OCI-LY7 (cell line): Measurements from ENCODE around the gene CDC40. TPM values are rescaled to one million over a fixed set of nuclear protein-coding genes. Genes with fewer than 3 reads are reported as not detected.

Experiments
- BruUV-seq: library from RNA; stranded (reverse); fragments of 400-500 nt; replicated peaks from 2 replicates; lab custom pipeline; 2021; lab: Mats Ljungman, UMichigan
- CTCF ChIA-PET: fragments of 300-600 bp; sonication (Branson Sonifier 250); formaldehyde crosslinking; loops from one replicate; lab custom pipeline; 2022; ENCODE audit warnings: antibody characterized with exemption; ENCODE audit not compliant: unreplicated experiment; lab: Charles Lee
- POLR2A ChIA-PET: fragments of 300-600 bp; sonication (Branson Sonifier 250); formaldehyde crosslinking; loops from one replicate; lab custom pipeline; 2022; ENCODE audit warnings: antibody characterized with exemption; lab: Charles Lee
- DNase-seq: peaks from one replicate; pipeline ENCODE4 v3.0.0-alpha.2; 2015; ENCODE audit warnings: low spot score
- H2AFZ ChIP-seq: fragments of 200-600 bp; sonication (generic), shearing (Covaris generic); 2 replicates; pipeline ENCODE4 v1.6.1; 2014; ENCODE audit warnings: mild to moderate bottlenecking, antibody characterized with exemption, low read length, moderate library complexity
- H3K27ac ChIP-seq: fragments of 200-600 bp; sonication (generic); 2 replicates; pipeline ENCODE4 v1.5.1; 2014; ENCODE audit warnings: mixed run types, low read depth, mild to moderate bottlenecking, moderate library complexity, low read length, inconsistent platforms; ENCODE audit not compliant: poor library complexity, severe bottlenecking
- H3K36me3 ChIP-seq: fragments of 200-600 bp; sonication (generic); 2 replicates; pipeline ENCODE4 v1.6.1; 2014; ENCODE audit warnings: mild to moderate bottlenecking, antibody characterized with exemption, low read length, moderate library complexity, mixed read lengths; ENCODE audit not compliant: insufficient read depth
- H3K4me1 ChIP-seq: fragments of 200-600 bp; sonication (generic); 2 replicates; pipeline ENCODE4 v1.5.1; 2014; ENCODE audit warnings: mild to moderate bottlenecking, low read length; ENCODE audit not compliant: insufficient read depth, poor library complexity, severe bottlenecking
- H3K4me2 ChIP-seq: fragments of 200-600 bp; sonication (generic); 2 replicates; pipeline ENCODE4 v1.6.1; 2014; ENCODE audit warnings: mild to moderate bottlenecking, low read length
- H3K4me3 ChIP-seq: fragments of 200-600 bp; sonication (generic); 2 replicates; pipeline ENCODE4 v1.5.1; 2014; ENCODE audit warnings: mild to moderate bottlenecking, low read depth, low read length; ENCODE audit not compliant: poor library complexity, severe bottlenecking
- H3K79me2 ChIP-seq: fragments of 200-600 bp; sonication (generic); 2 replicates; pipeline ENCODE4 v1.6.1; 2016; ENCODE audit warnings: low read depth, mild to moderate bottlenecking, low read length, moderate library complexity, mixed read lengths; ENCODE audit not compliant: insufficient read depth
- H3K9me2 ChIP-seq: fragments of 200-600 bp; sonication (generic); 2 replicates; pipeline ENCODE4 v1.6.1; 2016; ENCODE audit warnings: mild to moderate bottlenecking, low read length, mixed read lengths; ENCODE audit not compliant: insufficient read depth
- H3K9me3 ChIP-seq: fragments of 200-600 bp; sonication (generic); 2 replicates; pipeline ENCODE4 v1.6.1; 2014; ENCODE audit warnings: mild to moderate bottlenecking, mixed run types, low read length, mixed read lengths
- H4K20me1 ChIP-seq: fragments of 200-600 bp; sonication (generic); 2 replicates; pipeline ENCODE4 v1.6.1; 2014; ENCODE audit warnings: mild to moderate bottlenecking, antibody characterized with exemption, low read length, moderate library complexity, mixed read lengths; ENCODE audit not compliant: insufficient read depth
- EZH2phosphoT487 ChIP-seq: fragments of 200-600 bp; sonication (generic); IDR thresholded peaks from 2 replicates; pipeline ENCODE4 v1.6.1; 2018; ENCODE audit warnings: low read depth, borderline replicate concordance, mild to moderate bottlenecking, mixed run types, antibody characterized with exemption, low read length, moderate library complexity, mixed read lengths
- intact Hi-C: fragments of 100-400 bp; cut with micrococcal nuclease; formaldehyde crosslinking; loops from one replicate; pipeline ENCODE4 v1.10.0; 2022; ENCODE audit not compliant: unreplicated experiment
- total RNA-seq, 2 experiments: library from RNA; depleted of rRNA in 1 of 2; stranded (reverse); fragments of >200 nt in 1 of 2; shearing (Covaris generic) in 1 of 2; gene quantifications; 2 replicates each; pipeline ENCODE4 v1.2.3, GENCODE V29; 2014 to 2022
- TF ChIP-seq, protein P1 (sequence below): fragments of 200-600 bp; sonication (generic); conservative IDR thresholded peaks from 2 replicates; pipeline ENCODE4 v1.5.1; 2014; ENCODE audit warnings: mild to moderate bottlenecking, antibody characterized with exemption, low read length, moderate library complexity, mixed read lengths

Gene CDC40
- total RNA-seq, 2 experiments from 2014 or later, result 19.2 to 35.5 TPM

DNA sequence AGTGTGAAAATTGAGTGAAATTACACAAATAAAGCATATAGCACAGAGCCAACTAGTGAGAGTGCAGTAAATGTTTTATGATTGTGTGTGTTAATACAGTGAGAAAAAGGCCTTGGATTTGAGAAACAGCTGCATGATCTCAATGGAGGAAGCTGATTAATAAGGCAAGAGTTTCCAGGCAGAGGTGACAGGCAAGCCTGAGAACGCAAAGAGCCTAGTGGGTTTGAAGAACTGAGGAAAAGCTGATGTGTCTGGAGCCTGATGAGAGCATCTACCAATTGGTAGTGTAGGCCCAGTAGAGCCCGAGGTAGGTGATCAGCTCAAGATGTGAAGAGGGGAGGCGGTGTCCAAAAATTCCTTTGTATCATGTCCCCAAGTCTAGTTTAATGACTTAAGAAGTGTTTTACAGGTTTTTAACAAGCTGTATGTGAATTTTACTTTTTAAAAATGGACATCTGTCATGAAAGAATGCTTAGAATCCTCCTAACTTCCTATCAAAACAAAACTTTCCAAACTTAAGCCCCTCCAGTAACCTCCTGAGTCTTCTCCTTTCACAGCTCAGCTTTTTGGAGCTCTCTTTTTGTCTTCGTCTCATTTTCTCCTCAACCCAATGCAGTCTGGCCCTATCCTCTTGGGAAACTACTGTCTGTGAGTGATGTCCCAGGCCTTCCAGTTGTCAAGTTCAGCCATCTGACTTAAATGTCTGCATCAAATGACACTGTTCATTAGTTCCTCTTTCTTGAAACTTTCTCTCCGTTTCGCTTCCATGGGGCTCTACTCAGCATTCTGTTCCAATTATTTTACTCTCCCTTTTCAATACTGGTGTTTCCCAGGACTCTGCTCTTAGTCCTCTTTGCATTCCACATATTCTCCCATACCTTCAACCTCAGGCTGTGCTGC lies 1.2 kb downstream of the CDC40 start:
- Histone ChIP-seq H3K27ac (peak overlapping the region; percentile 74), H3K4me2 (peak overlapping the region; percentile 95), H3K9me2 (no peaks in the 10 kb centered on the region), H3K79me2 (peaks cover 87% of the 10 kb centered on the region), H3K4me1 (peaks cover 56% of the 10 kb centered on the region), H3K4me3 (peak overlapping the region; percentile 83), H3K9me3 (no peaks in the 10 kb centered on the region), H2AFZ (no peak overlapping the region), H3K36me3 (peaks cover 30% of the 10 kb centered on the region; the same call in 1 of the 2 replicates), H4K20me1 (peaks cover 21% of the 10 kb centered on the region; the same call in 1 of the 2 replicates)
- intact Hi-C loops, result loop anchor here (2.0 to 10.0 kb wide), 2 partner anchors 53 to 693 kb away; partner anchors contain the start of gene AMD1
- no peak for TF ChIP-seq EZH2phosphoT487
- TF ChIP-seq, protein P1, sequence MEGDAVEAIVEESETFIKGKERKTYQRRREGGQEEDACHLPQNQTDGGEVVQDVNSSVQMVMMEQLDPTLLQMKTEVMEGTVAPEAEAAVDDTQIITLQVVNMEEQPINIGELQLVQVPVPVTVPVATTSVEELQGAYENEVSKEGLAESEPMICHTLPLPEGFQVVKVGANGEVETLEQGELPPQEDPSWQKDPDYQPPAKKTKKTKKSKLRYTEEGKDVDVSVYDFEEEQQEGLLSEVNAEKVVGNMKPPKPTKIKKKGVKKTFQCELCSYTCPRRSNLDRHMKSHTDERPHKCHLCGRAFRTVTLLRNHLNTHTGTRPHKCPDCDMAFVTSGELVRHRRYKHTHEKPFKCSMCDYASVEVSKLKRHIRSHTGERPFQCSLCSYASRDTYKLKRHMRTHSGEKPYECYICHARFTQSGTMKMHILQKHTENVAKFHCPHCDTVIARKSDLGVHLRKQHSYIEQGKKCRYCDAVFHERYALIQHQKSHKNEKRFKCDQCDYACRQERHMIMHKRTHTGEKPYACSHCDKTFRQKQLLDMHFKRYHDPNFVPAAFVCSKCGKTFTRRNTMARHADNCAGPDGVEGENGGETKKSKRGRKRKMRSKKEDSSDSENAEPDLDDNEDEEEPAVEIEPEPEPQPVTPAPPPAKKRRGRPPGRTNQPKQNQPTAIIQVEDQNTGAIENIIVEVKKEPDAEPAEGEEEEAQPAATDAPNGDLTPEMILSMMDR, result no peak
- POLR2A ChIA-PET, result interaction anchor here (0.6 to 5.5 kb wide), 8 partner anchors 16 to 157 kb away, joined by 3 to 55 read pairs (median 4); no protein-coding TSS in a partner anchor
- peak; percentile 58 for DNase-seq
- CTCF ChIA-PET, result interaction anchor here (3.1 kb wide), 1 partner anchor 25 kb away, joined by 20 read pairs; no protein-coding TSS in a partner anchor
- BruUV-seq, result no TSS peak

GRCh38 chr6:110183292-110183885 lies 3.2 kb downstream of the CDC40 start:
- peaks cover 87% of the 10 kb centered on the region for H3K79me2 ChIP-seq
- no peak overlapping the region for H3K27ac ChIP-seq
- H3K9me3 ChIP-seq, result no peaks in the 10 kb centered on the region
- peaks cover 12% of the 10 kb centered on the region; the same call in 1 of the 2 replicates for H4K20me1 ChIP-seq
- no peak for TF ChIP-seq EZH2phosphoT487
- TF ChIP-seq, protein P1, result no peak
- peak overlapping the region; percentile 95 for H3K4me2 ChIP-seq
- peaks cover 49% of the 10 kb centered on the region for H3K4me1 ChIP-seq
- intact Hi-C loops, result loop anchor here (10.0 kb wide), 1 partner anchor 691 kb away; the partner anchor contains the start of gene AMD1
- no peaks in the 10 kb centered on the region for H3K9me2 ChIP-seq
- peaks cover 48% of the 10 kb centered on the region for H3K36me3 ChIP-seq
- H3K4me3 ChIP-seq, result peak overlapping the region; percentile 83
- ChIA-PET POLR2A (interaction anchor here (0.6 to 1.4 kb wide), 7 partner anchors 10 to 407 kb away, joined by 3 to 4 read pairs (median 4); no protein-coding TSS in a partner anchor), CTCF (no interaction called here)
- no peak overlapping the region for H2AFZ ChIP-seq
- no TSS peak for BruUV-seq
- DNase-seq, result no peak
